Activated CD4-positive, alpha-beta memory T cell treated with anti-CD3 and anti-CD28 coated beads, Interleukin-2, amount 10 ng/mL, durations not matched to agents 7 days and 5 days (primary cell): ENCODE data around the gene SPTBN4. TPM values are rescaled to one million over a fixed set of nuclear protein-coding genes. Genes with fewer than 3 reads are reported as not detected.

Experiments
- CTCF ChIA-PET: fragments of 350-600 bp; sonication (Branson Sonifier 250); formaldehyde crosslinking; loops from one replicate; lab custom pipeline; 2021; ENCODE audit warnings: antibody characterized with exemption, inconsistent platforms; lab: Charles Lee
- POLR2A ChIA-PET: fragments of 350-600 bp; sonication (Branson Sonifier 250); formaldehyde crosslinking; loops from one replicate; lab custom pipeline; 2021; ENCODE audit warnings: antibody characterized with exemption; lab: Charles Lee
- DNase-seq: peaks from one replicate; pipeline ENCODE4 v3.0.0-alpha.2; 2020
- H3K27ac Mint-ChIP-seq: one replicate; pipeline ENCODE4 v1.8.0; 2021; ENCODE audit warnings: mild to moderate bottlenecking, mixed read lengths
- H3K27me3 Mint-ChIP-seq: one replicate; pipeline ENCODE4 v1.8.0; 2021; ENCODE audit warnings: mixed read lengths
- H3K36me3 Mint-ChIP-seq: one replicate; pipeline ENCODE4 v1.8.0; 2021; ENCODE audit warnings: low read depth, mixed read lengths
- H3K4me1 Mint-ChIP-seq: one replicate; pipeline ENCODE4 v1.8.0; 2021; ENCODE audit warnings: mixed read lengths
- H3K4me3 Mint-ChIP-seq: one replicate; pipeline ENCODE4 v1.8.0; 2021; ENCODE audit warnings: mild to moderate bottlenecking, mixed read lengths
- H3K9me3 Mint-ChIP-seq: one replicate; pipeline ENCODE4 v1.8.0; 2021; ENCODE audit warnings: mixed read lengths
- total RNA-seq, 2 experiments: library from RNA; stranded (reverse); gene quantifications; one replicate each; pipeline ENCODE4 v1.2.3, GENCODE V29; 2021

SPTBN4 gene
- total RNA-seq, 2 experiments from 2014 or later = 0.60 to 1.3 TPM

- ChIA-PET POLR2A (no interaction called here), CTCF (interaction anchor here (0.7 to 2.7 kb wide), 6 partner anchors 10 to 197 kb away, joined by 3 to 8 read pairs (median 4); no protein-coding TSS in a partner anchor)
- Mint-ChIP-seq H3K4me3 (no peak overlapping the region), H3K27ac (no peak overlapping the region), H3K9me3 (no peaks in the 10 kb centered on the region), H3K36me3 (peaks cover 3% of the 10 kb centered on the region), H3K27me3 (peaks cover 22% of the 10 kb centered on the region), H3K4me1 (peaks cover 27% of the 10 kb centered on the region)
- DNase-seq = no peak
These were observed 127.5 kb downstream of the SPTBN4 start for GRCh38 chr19:40594255-40594654.

GRCh38 chr19:40594657-40595091 is 127.9 kb downstream of the SPTBN4 start:
- Mint-ChIP-seq H3K4me3 (no peak overlapping the region), H3K27me3 (peaks cover 26% of the 10 kb centered on the region), H3K4me1 (peaks cover 31% of the 10 kb centered on the region), H3K9me3 (no peaks in the 10 kb centered on the region), H3K27ac (no peak overlapping the region), H3K36me3 (peaks cover 3% of the 10 kb centered on the region)
- DNase-seq = no peak
- ChIA-PET POLR2A (no interaction called here), CTCF (interaction anchor here (1.1 to 2.7 kb wide), 4 partner anchors 9 to 71 kb away, joined by 3 to 8 read pairs (median 6); no protein-coding TSS in a partner anchor)

- Mint-ChIP-seq H3K4me3 (no peak overlapping the region), H3K27ac (no peak overlapping the region), H3K9me3 (no peaks in the 10 kb centered on the region), H3K36me3 (peaks cover 3% of the 10 kb centered on the region), H3K4me1 (peaks cover 42% of the 10 kb centered on the region), H3K27me3 (peaks cover 38% of the 10 kb centered on the region)
- ChIA-PET CTCF (interaction anchor here (0.8 to 2.2 kb wide), 4 partner anchors 56 to 528 kb away, joined by 3 to 8 read pairs (median 4); no protein-coding TSS in a partner anchor), POLR2A (no interaction called here)
- no peak for DNase-seq
These were observed 130.0 kb downstream of the SPTBN4 start for GRCh38 chr19:40596608-40597328.

- ChIA-PET POLR2A (interaction anchor here (1.0 kb wide), 1 partner anchor 26 kb away, joined by 3 read pairs; no protein-coding TSS in a partner anchor), CTCF (interaction anchor here (0.8 to 2.2 kb wide), 4 partner anchors 57 to 527 kb away, joined by 3 to 8 read pairs (median 4); no protein-coding TSS in a partner anchor)
- Mint-ChIP-seq H3K27ac (no peak overlapping the region), H3K4me3 (no peak overlapping the region), H3K36me3 (no peaks in the 10 kb centered on the region), H3K27me3 (peaks cover 40% of the 10 kb centered on the region), H3K4me1 (peaks cover 46% of the 10 kb centered on the region), H3K9me3 (no peaks in the 10 kb centered on the region)
- DNase-seq = no peak
These were observed 130.6 kb downstream of the SPTBN4 start for GRCh38 chr19:40597329-40597838.

- Mint-ChIP-seq H3K27ac (no peak overlapping the region), H3K4me3 (no peak overlapping the region), H3K9me3 (no peaks in the 10 kb centered on the region), H3K36me3 (no peaks in the 10 kb centered on the region), H3K27me3 (peaks cover 47% of the 10 kb centered on the region), H3K4me1 (peaks cover 55% of the 10 kb centered on the region)
- POLR2A ChIA-PET = interaction anchor here (0.9 to 1.0 kb wide), 2 partner anchors 27 to 63 kb away, joined by 3 to 4 read pairs; no protein-coding TSS in a partner anchor
- CTCF ChIA-PET = interaction anchor here (0.9 to 2.3 kb wide), 6 partner anchors 12 to 293 kb away, joined by 3 to 9 read pairs (median 6); no protein-coding TSS in a partner anchor
- peak; percentile 87 for DNase-seq
These were observed 131.5 kb downstream of the SPTBN4 start for GRCh38 chr19:40598121-40598917.

- H3K4me3 Mint-ChIP-seq = no peak overlapping the region
These were observed 132.1 kb downstream of the SPTBN4 start for GRCh38 chr19:40598918-40599307.

GRCh38 chr19:40599331-40599901 is 132.6 kb downstream of the SPTBN4 start:
- H3K27ac Mint-ChIP-seq = no peak overlapping the region
- no peaks in the 10 kb centered on the region for H3K36me3 Mint-ChIP-seq
- POLR2A ChIA-PET = interaction anchor here (1.1 to 2.8 kb wide), 2 partner anchors 11 to 195 kb away, joined by 3 to 10 read pairs; no protein-coding TSS in a partner anchor
- no peaks in the 10 kb centered on the region for H3K9me3 Mint-ChIP-seq
- DNase-seq = no peak
- H3K4me3 Mint-ChIP-seq = no peak overlapping the region
- peaks cover 62% of the 10 kb centered on the region for H3K4me1 Mint-ChIP-seq
- CTCF ChIA-PET = interaction anchor here (0.9 to 2.3 kb wide), 6 partner anchors 11 to 294 kb away, joined by 3 to 9 read pairs (median 4); no protein-coding TSS in a partner anchor
- H3K27me3 Mint-ChIP-seq = peaks cover 47% of the 10 kb centered on the region

More at GRCh38 chr19:40598918-40599307, 132.1 kb downstream of the SPTBN4 start:
- peaks cover 61% of the 10 kb centered on the region for H3K4me1 Mint-ChIP-seq
- H3K36me3 Mint-ChIP-seq = no peaks in the 10 kb centered on the region
- ChIA-PET POLR2A (interaction anchor here (0.9 kb wide), 1 partner anchor 64 kb away, joined by 4 read pairs; no protein-coding TSS in a partner anchor), CTCF (interaction anchor here (0.9 to 2.3 kb wide), 8 partner anchors 11 to 294 kb away, joined by 3 to 9 read pairs (median 4); no protein-coding TSS in a partner anchor)
- no peak overlapping the region for H3K27ac Mint-ChIP-seq
- no peak for DNase-seq
- no peaks in the 10 kb centered on the region for H3K9me3 Mint-ChIP-seq
- peaks cover 47% of the 10 kb centered on the region for H3K27me3 Mint-ChIP-seq

GRCh38 chr19:40599902-40600569 is 133.2 kb downstream of the SPTBN4 start:
- ChIA-PET CTCF (interaction anchor here (1.0 to 2.3 kb wide), 5 partner anchors 10 to 295 kb away, joined by 3 to 9 read pairs (median 5); no protein-coding TSS in a partner anchor), POLR2A (interaction anchor here (1.1 to 2.8 kb wide), 3 partner anchors 10 to 196 kb away, joined by 3 to 10 read pairs (median 3); no protein-coding TSS in a partner anchor)
- no peak overlapping the region for H3K4me3 Mint-ChIP-seq
- no peak for DNase-seq
- H3K27ac Mint-ChIP-seq = no peak overlapping the region
- H3K36me3 Mint-ChIP-seq = no peaks in the 10 kb centered on the region
- peaks cover 47% of the 10 kb centered on the region for H3K27me3 Mint-ChIP-seq
- no peaks in the 10 kb centered on the region for H3K9me3 Mint-ChIP-seq
- peaks cover 62% of the 10 kb centered on the region for H3K4me1 Mint-ChIP-seq

- peak overlapping the region; percentile 30 for H3K4me3 Mint-ChIP-seq
- POLR2A ChIA-PET = interaction anchor here (1.1 to 2.8 kb wide), 3 partner anchors 9 to 196 kb away, joined by 3 to 10 read pairs (median 3); no protein-coding TSS in a partner anchor
- no peak overlapping the region for H3K27ac Mint-ChIP-seq
- H3K36me3 Mint-ChIP-seq = no peaks in the 10 kb centered on the region
- DNase-seq = no peak
- peaks cover 66% of the 10 kb centered on the region for H3K4me1 Mint-ChIP-seq
- H3K27me3 Mint-ChIP-seq = peaks cover 45% of the 10 kb centered on the region
- CTCF ChIA-PET = interaction anchor here (1.3 to 4.9 kb wide), 2 partner anchors 13 to 34 kb away, joined by 5 to 24 read pairs; no protein-coding TSS in a partner anchor
- H3K9me3 Mint-ChIP-seq = no peaks in the 10 kb centered on the region
These were observed 133.9 kb downstream of the SPTBN4 start for GRCh38 chr19:40600570-40601133.

GRCh38 chr19:40601134-40601974 is 134.6 kb downstream of the SPTBN4 start, which contains the start of gene LTBP4:
Gene LTBP4, plus strand, starts transcription at chr19:40601369. Its CDS starts 19 bp downstream, at chr19:40601388.
- no peak for DNase-seq
- no peak within 1 kb of the TSS for H3K27ac Mint-ChIP-seq
- POLR2A ChIA-PET = interaction anchor here (2.8 kb wide), 1 partner anchor 9 kb away, joined by 10 read pairs; no protein-coding TSS in a partner anchor

More at GRCh38 chr19:40601134-40601974, 134.6 kb downstream of the SPTBN4 start, which contains the start of gene LTBP4:
- H3K27me3 Mint-ChIP-seq = peaks cover 42% of the 10 kb centered on the region
- H3K4me1 Mint-ChIP-seq = peaks cover 72% of the 10 kb centered on the region
- H3K36me3 Mint-ChIP-seq = no peaks in the 10 kb centered on the region
- no peaks in the 10 kb centered on the region for H3K9me3 Mint-ChIP-seq
- peak within 1 kb of the TSS; percentile 30 for H3K4me3 Mint-ChIP-seq
- CTCF ChIA-PET = interaction anchor here (1.3 to 4.9 kb wide), 3 partner anchors 12 to 137 kb away, joined by 5 to 30 read pairs (median 24); partner anchors contain the start of gene BLVRB
